Astrocyte (in vitro differentiated cells and primary cell): ENCODE measurements around the gene OSBPL5. TPM values are rescaled to one million over a fixed set of nuclear protein-coding genes. Genes with fewer than 3 reads are reported as not detected.

ENCODE experiments used
- DNase-seq: peaks from one replicate; pipeline ENCODE4 v3.0.0-alpha.2; 2010; ENCODE audit warnings: low read depth
- FAIRE-seq: peaks from 2 replicates; lab custom pipeline; 2011; peaks lifted over from hg19 to GRCh38; lab: Jason Lieb, UNC
- H2AFZ ChIP-seq: 2 replicates; pipeline ENCODE4 v1.6.0; 2012; ENCODE audit warnings: low read depth, low read length, inconsistent platforms
- H3K27ac ChIP-seq: 2 replicates; pipeline ENCODE4 v1.5.1; 2011; ENCODE audit warnings: low read depth, low read length, inconsistent platforms
- H3K27me3 ChIP-seq: 2 replicates; pipeline ENCODE4 v1.6.0; 2011; ENCODE audit warnings: low read length, inconsistent platforms; ENCODE audit not compliant: insufficient read depth
- H3K36me3 ChIP-seq: 2 replicates; pipeline ENCODE4 v1.5.1; 2011; ENCODE audit warnings: low read length, inconsistent platforms; ENCODE audit not compliant: insufficient read depth
- H3K4me1 ChIP-seq: 2 replicates; pipeline ENCODE4 v1.5.1; 2011; ENCODE audit warnings: low read length, inconsistent platforms; ENCODE audit not compliant: insufficient read depth
- H3K4me2 ChIP-seq: 2 replicates; pipeline ENCODE4 v1.6.0; 2012; ENCODE audit warnings: low read length, inconsistent platforms
- H3K4me3 ChIP-seq: 2 replicates; pipeline ENCODE4 v1.5.1; 2011; ENCODE audit warnings: low read depth, mild to moderate bottlenecking, low read length, inconsistent platforms; ENCODE audit not compliant: insufficient read depth
- H3K79me2 ChIP-seq: 2 replicates; pipeline ENCODE4 v1.6.0; 2012; ENCODE audit warnings: mild to moderate bottlenecking, low read length, inconsistent platforms; ENCODE audit not compliant: insufficient read depth
- H3K9ac ChIP-seq: 2 replicates; pipeline ENCODE4 v1.6.0; 2012; ENCODE audit warnings: mild to moderate bottlenecking, low read length, inconsistent platforms
- H3K9me3 ChIP-seq: 2 replicates; pipeline ENCODE4 v1.5.1; 2012; ENCODE audit warnings: low read depth, mild to moderate bottlenecking, low read length, inconsistent platforms; ENCODE audit not compliant: insufficient read depth
- H4K20me1 ChIP-seq: 2 replicates; pipeline ENCODE4 v1.6.0; 2012; ENCODE audit warnings: low read length, inconsistent platforms; ENCODE audit not compliant: insufficient read depth
- H3K27ac Mint-ChIP-seq: one replicate; pipeline ENCODE4 v1.8.0; 2021; ENCODE audit warnings: mild to moderate bottlenecking, mixed read lengths; ENCODE audit not compliant: unreplicated experiment
- H3K27me3 Mint-ChIP-seq: one replicate; pipeline ENCODE4 v1.8.0; 2021; ENCODE audit warnings: low read depth, mixed read lengths; ENCODE audit not compliant: unreplicated experiment
- H3K36me3 Mint-ChIP-seq: one replicate; pipeline ENCODE4 v1.8.0; 2021; ENCODE audit warnings: low read depth, mixed read lengths; ENCODE audit not compliant: unreplicated experiment
- H3K4me1 Mint-ChIP-seq: one replicate; pipeline ENCODE4 v1.8.0; 2021; ENCODE audit warnings: low read depth, mixed read lengths; ENCODE audit not compliant: unreplicated experiment
- H3K4me3 Mint-ChIP-seq: one replicate; pipeline ENCODE4 v1.8.0; 2021; ENCODE audit warnings: mild to moderate bottlenecking, moderate library complexity, mixed read lengths; ENCODE audit not compliant: unreplicated experiment
- H3K9me3 Mint-ChIP-seq: one replicate; pipeline ENCODE4 v1.8.0; 2021; ENCODE audit warnings: mild to moderate bottlenecking, mixed read lengths; ENCODE audit not compliant: unreplicated experiment
- CTCF ChIP-seq: IDR thresholded peaks from 2 replicates; pipeline ENCODE4 v1.5.1; 2011; ENCODE audit warnings: low read depth, mild to moderate bottlenecking, inconsistent platforms, low read length, moderate library complexity; ENCODE audit not compliant: insufficient read depth
- EZH2 ChIP-seq: IDR thresholded peaks from 2 replicates; pipeline ENCODE4 v1.6.1; 2012; ENCODE audit warnings: mild to moderate bottlenecking, low read length, inconsistent platforms; ENCODE audit not compliant: insufficient read depth
- total RNA-seq: library from RNA; stranded (reverse); gene quantifications from 2 replicates; pipeline ENCODE4 v1.2.1, GENCODE V29; 2021

OSBPL5 gene
- total RNA-seq, 1 donor from 2014 or later, result 29.0 TPM

- Histone ChIP-seq H3K79me2 (peaks cover 94% of the 10 kb centered on the region), H3K4me3 (no peak overlapping the region), H2AFZ (no peak overlapping the region), H3K9ac (no peak overlapping the region), H3K27ac (no peak overlapping the region), H3K4me2 (no peak overlapping the region), H3K4me1 (peaks cover 23% of the 10 kb centered on the region), H3K27me3 (no peaks in the 10 kb centered on the region), H3K36me3 (peaks cover 4% of the 10 kb centered on the region), H3K9me3 (no peaks in the 10 kb centered on the region), H4K20me1 (peaks cover 80% of the 10 kb centered on the region)
- DNase-seq, result no peak
- peak overlapping the region; percentile 34 for H3K4me3 Mint-ChIP-seq
- peaks cover 17% of the 10 kb centered on the region for H3K36me3 Mint-ChIP-seq
- H3K27ac Mint-ChIP-seq, result peak overlapping the region; percentile 99
- H3K4me1 Mint-ChIP-seq, result peaks cover 67% of the 10 kb centered on the region
- H3K9me3 Mint-ChIP-seq, result no peaks in the 10 kb centered on the region
- TF ChIP-seq CTCF (peak; percentile 24), EZH2 (no peak)
- no peaks in the 10 kb centered on the region for H3K27me3 Mint-ChIP-seq
- FAIRE-seq, result no peak
Measured at GRCh38 chr11:3051196-3052108, 113.7 kb downstream of the OSBPL5 start.

- Histone ChIP-seq H3K27ac (peak overlapping the region; percentile 72), H3K4me2 (peak overlapping the region; percentile 80), H3K9ac (peak overlapping the region; percentile 2), H3K9me3 (no peaks in the 10 kb centered on the region), H4K20me1 (peaks cover 85% of the 10 kb centered on the region), H3K27me3 (no peaks in the 10 kb centered on the region), H3K4me1 (peaks cover 20% of the 10 kb centered on the region), H2AFZ (no peak overlapping the region), H3K4me3 (no peak overlapping the region), H3K36me3 (peaks cover 9% of the 10 kb centered on the region), H3K79me2 (peaks cover 94% of the 10 kb centered on the region)
- H3K36me3 Mint-ChIP-seq, result peaks cover 19% of the 10 kb centered on the region
- H3K9me3 Mint-ChIP-seq, result no peaks in the 10 kb centered on the region
- FAIRE-seq (no peak), DNase-seq (no peak)
- peak overlapping the region; percentile 64 for H3K4me3 Mint-ChIP-seq
- no peaks in the 10 kb centered on the region for H3K27me3 Mint-ChIP-seq
- TF ChIP-seq CTCF (no peak), EZH2 (no peak)
- peaks cover 68% of the 10 kb centered on the region for H3K4me1 Mint-ChIP-seq
- H3K27ac Mint-ChIP-seq, result peak overlapping the region; percentile 99
Measured at GRCh38 chr11:3050386-3051195, 114.5 kb downstream of the OSBPL5 start.
